CD14-positive monocyte (primary cell): ENCODE data around the gene SLCO4A1. TPM values are rescaled to one million over a fixed set of nuclear protein-coding genes. Genes with fewer than 3 reads are reported as not detected.

Experiments
- DNase-seq, 3 donors: peaks; one replicate each; pipeline ENCODE4 v3.0.0-alpha.2; 2011 to 2022
- H2AFZ ChIP-seq: 2 replicates; pipeline ENCODE4 v1.6.0; 2012; ENCODE audit warnings: mild to moderate bottlenecking, low read depth, low read length, inconsistent platforms; ENCODE audit not compliant: insufficient read depth, poor library complexity, severe bottlenecking
- H3K27ac ChIP-seq, 2 donors: 1 replicate in 1 of 2; 2 replicates in 1 of 2; pipeline ENCODE4 v1.5.1; 2012 to 2013; ENCODE audit warnings: low read length in 2 of 2, control low read depth in 1 of 2, inconsistent platforms in 1 of 2, low read depth in 1 of 2, mild to moderate bottlenecking in 1 of 2
- H3K27me3 ChIP-seq, 2 donors: one replicate each; pipeline versions ENCODE4 v1.6.0 to v1.6.1; 2011 to 2013; ENCODE audit warnings: low read length in 2 of 2; ENCODE audit not compliant: control insufficient read depth in 2 of 2, insufficient read depth in 2 of 2
- H3K36me3 ChIP-seq, 2 donors: replicated peaks in 1 of 2; 1 replicate in 1 of 2; 2 replicates in 1 of 2; pipeline versions ENCODE4 v1.5.1 to v1.6.1; 2012 to 2013; ENCODE audit warnings: low read length in 2 of 2, control low read depth in 1 of 2, inconsistent platforms in 1 of 2, mild to moderate bottlenecking in 1 of 2; ENCODE audit not compliant: insufficient read depth in 2 of 2, control insufficient read depth in 1 of 2
- H3K4me1 ChIP-seq, 2 donors: 1 replicate in 1 of 2; 2 replicates in 1 of 2; pipeline versions ENCODE4 v1.5.1 to v1.6.1; 2012 to 2013; ENCODE audit warnings: low read length in 2 of 2, control low read depth in 1 of 2, inconsistent platforms in 1 of 2, mild to moderate bottlenecking in 1 of 2, moderate library complexity in 1 of 2; ENCODE audit not compliant: insufficient read depth in 2 of 2, control insufficient read depth in 1 of 2
- H3K4me2 ChIP-seq: replicated peaks from 2 replicates; pipeline ENCODE3; 2012; ENCODE audit warnings: low read length, moderate library complexity, mild to moderate bottlenecking; ENCODE audit not compliant: poor library complexity, severe bottlenecking; ENCODE audit errors: extremely low read depth
- H3K4me3 ChIP-seq, 3 experiments: fragments of 200-600 bp in 1 of 3; sonication (generic) in 1 of 3; replicated peaks in 1 of 3; 1 replicate in 2 of 3; 2 replicates in 1 of 3; pipeline ENCODE4 v1.5.1; 2011 to 2013; ENCODE audit warnings: low read length in 3 of 3, mild to moderate bottlenecking in 3 of 3, control low read depth in 2 of 3, low read depth in 2 of 3, inconsistent platforms in 1 of 3, moderate library complexity in 1 of 3
- H3K79me2 ChIP-seq: 2 replicates; pipeline ENCODE4 v1.6.0; 2012; ENCODE audit warnings: mild to moderate bottlenecking, control low read depth, inconsistent platforms, low read length, moderate library complexity; ENCODE audit not compliant: insufficient read depth
- H3K9ac ChIP-seq: 2 replicates; pipeline ENCODE4 v1.6.0; 2017; ENCODE audit warnings: low read length, mild to moderate bottlenecking; ENCODE audit not compliant: insufficient read depth, poor library complexity, severe bottlenecking
- H3K9me3 ChIP-seq, 2 donors: replicated peaks in 1 of 2; 1 replicate in 1 of 2; 2 replicates in 1 of 2; pipeline versions ENCODE4 v1.5.1 to v1.6.1; 2012 to 2013; ENCODE audit warnings: low read length in 2 of 2, control low read depth in 1 of 2; ENCODE audit not compliant: control insufficient read depth in 1 of 2, insufficient read depth in 1 of 2
- H4K20me1 ChIP-seq: 2 replicates; pipeline ENCODE4 v1.6.0; 2012; ENCODE audit warnings: mild to moderate bottlenecking, low read length, control low read depth, moderate library complexity; ENCODE audit not compliant: insufficient read depth
- H3K27ac Mint-ChIP-seq, 7 donors: one replicate each; pipeline ENCODE4 v1.8.0; 2020; ENCODE audit warnings: mild to moderate bottlenecking in 7 of 7, mixed read lengths in 7 of 7, moderate library complexity in 6 of 7, inconsistent platforms in 2 of 7
- H3K27me3 Mint-ChIP-seq, 3 donors: one replicate each; pipeline ENCODE4 v1.8.0; 2021 to 2022; ENCODE audit warnings: low read depth in 3 of 3, mild to moderate bottlenecking in 3 of 3, mixed read lengths in 3 of 3, moderate library complexity in 3 of 3, inconsistent platforms in 1 of 3
- H3K36me3 Mint-ChIP-seq, 2 donors: one replicate each; pipeline ENCODE4 v1.8.0; 2020; ENCODE audit warnings: mixed read lengths in 2 of 2, inconsistent platforms in 1 of 2, mild to moderate bottlenecking in 1 of 2
- H3K4me1 Mint-ChIP-seq: one replicate; pipeline ENCODE4 v1.8.0; 2020; ENCODE audit warnings: mild to moderate bottlenecking, mixed read lengths
- H3K4me3 Mint-ChIP-seq, 2 donors: one replicate each; pipeline ENCODE4 v1.8.0; 2020; ENCODE audit warnings: mild to moderate bottlenecking in 2 of 2, mixed read lengths in 2 of 2, moderate library complexity in 1 of 2
- H3K9me3 Mint-ChIP-seq, 7 donors: one replicate each; pipeline ENCODE4 v1.8.0; 2020 to 2022; ENCODE audit warnings: mixed read lengths in 7 of 7, mild to moderate bottlenecking in 6 of 7, moderate library complexity in 6 of 7, inconsistent platforms in 2 of 7
- WGBS: methylation state at CpG from one replicate; pipeline ENCODE4 v1.1.5; 2013; ENCODE audit warnings: missing lambda C conversion rate; ENCODE audit not compliant: insufficient coverage; 5-methylcytosine and 5-hydroxymethylcytosine counted together
- intact Hi-C, 2 donors: fragments of 100-400 bp; cut with micrococcal nuclease; formaldehyde crosslinking; loops; one replicate each; pipeline versions ENCODE4 v1.15.0 to v1.15.1; 2023
- polyA plus RNA-seq, 3 donors: library from polyadenylated mRNA; depleted of rRNA in 1 of 3; unstranded in 2 of 3; stranded (reverse) in 1 of 3; fragments of 300-500 nt in 2 of 3; fragments of >200 nt in 1 of 3; fragmentation: Illumina TruSeq in 2 of 3; gene quantifications; 1 replicate in 2 of 3; 2 replicates in 1 of 3; pipeline ENCODE4 v1.2.3, GENCODE V29; 2012 to 2021
- TF ChIP-seq, protein P1 (sequence below): fragments of 200-600 bp; IDR thresholded peaks from one replicate; pipeline ENCODE4 v1.8.0; 2022; ENCODE audit warnings: antibody characterized with exemption, mild to moderate bottlenecking

The SLCO4A1 gene
- polyA plus RNA-seq, 3 donors: 0.05 to 0.42 (median 0.26) TPM

DNA sequence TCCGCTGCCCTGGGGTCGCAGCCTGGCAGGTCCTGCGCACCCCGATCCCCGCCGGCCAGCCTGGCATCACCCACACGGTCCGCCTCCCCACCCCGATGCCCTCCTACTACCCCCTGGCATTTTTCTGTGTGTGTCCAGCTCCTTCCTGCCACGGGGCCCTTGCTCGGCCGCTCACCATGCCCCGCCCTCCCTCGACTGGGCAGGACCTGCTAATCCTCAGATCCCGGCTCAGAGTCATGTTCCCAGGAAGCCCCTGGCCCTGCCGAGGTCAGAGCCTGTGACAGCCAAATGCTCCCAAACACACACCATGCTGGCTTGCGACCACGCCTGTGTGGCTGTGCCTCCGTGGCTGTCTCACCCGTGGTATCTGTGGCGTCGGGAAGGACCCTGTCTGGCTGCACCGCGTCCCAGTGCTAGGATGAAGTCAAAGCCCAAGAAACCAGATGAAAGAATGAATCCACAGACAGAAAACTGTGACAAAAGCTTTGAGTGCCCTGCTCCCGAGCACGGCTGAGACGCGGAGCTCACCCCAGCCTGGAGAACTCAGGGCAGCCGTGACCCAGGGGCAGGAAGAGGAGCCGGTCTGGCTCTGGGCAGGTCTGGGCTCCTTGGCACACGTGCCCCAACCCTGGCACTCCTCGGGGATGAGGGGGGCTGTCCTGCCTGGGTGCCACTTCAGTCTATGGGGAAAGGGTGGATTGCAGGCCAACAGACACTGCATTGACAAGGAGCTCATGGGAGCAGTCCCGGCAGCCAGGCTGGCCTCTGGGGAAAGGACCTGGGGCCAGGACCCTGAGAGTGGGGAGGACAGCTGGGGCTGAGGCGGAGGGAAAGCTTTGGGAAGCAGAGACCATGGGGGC is 20.8 kb upstream of the SLCO4A1 start:
- peaks cover 71% of the 10 kb centered on the region for H3K4me1 Mint-ChIP-seq

GRCh38 chr20:62622178-62622876 is 20.0 kb upstream of the SLCO4A1 start:
- intact Hi-C loops: loop anchor here in 1 of 2 donors (5.0 kb wide), 1 partner anchor 40 kb away; no protein-coding TSS in a partner anchor
- peak overlapping the region; percentile 64 for H2AFZ ChIP-seq
- TF ChIP-seq, protein P1, sequence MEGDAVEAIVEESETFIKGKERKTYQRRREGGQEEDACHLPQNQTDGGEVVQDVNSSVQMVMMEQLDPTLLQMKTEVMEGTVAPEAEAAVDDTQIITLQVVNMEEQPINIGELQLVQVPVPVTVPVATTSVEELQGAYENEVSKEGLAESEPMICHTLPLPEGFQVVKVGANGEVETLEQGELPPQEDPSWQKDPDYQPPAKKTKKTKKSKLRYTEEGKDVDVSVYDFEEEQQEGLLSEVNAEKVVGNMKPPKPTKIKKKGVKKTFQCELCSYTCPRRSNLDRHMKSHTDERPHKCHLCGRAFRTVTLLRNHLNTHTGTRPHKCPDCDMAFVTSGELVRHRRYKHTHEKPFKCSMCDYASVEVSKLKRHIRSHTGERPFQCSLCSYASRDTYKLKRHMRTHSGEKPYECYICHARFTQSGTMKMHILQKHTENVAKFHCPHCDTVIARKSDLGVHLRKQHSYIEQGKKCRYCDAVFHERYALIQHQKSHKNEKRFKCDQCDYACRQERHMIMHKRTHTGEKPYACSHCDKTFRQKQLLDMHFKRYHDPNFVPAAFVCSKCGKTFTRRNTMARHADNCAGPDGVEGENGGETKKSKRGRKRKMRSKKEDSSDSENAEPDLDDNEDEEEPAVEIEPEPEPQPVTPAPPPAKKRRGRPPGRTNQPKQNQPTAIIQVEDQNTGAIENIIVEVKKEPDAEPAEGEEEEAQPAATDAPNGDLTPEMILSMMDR: no peak
- H3K9ac ChIP-seq: peak overlapping the region; percentile 67
- H3K4me2 ChIP-seq: no peak overlapping the region
- H3K36me3 Mint-ChIP-seq: peaks cover 0 to 2% of the 10 kb centered on the region in 2 donors
- peak overlapping the region in 4 of 7 donors; percentile 64 to 98 (median 94) for H3K27ac Mint-ChIP-seq
- no peaks in the 10 kb centered on the region for H3K9me3 Mint-ChIP-seq
- H3K4me1 Mint-ChIP-seq: peaks cover 63% of the 10 kb centered on the region
- H3K27me3 Mint-ChIP-seq: peaks cover 0 to 3% (median 2%) of the 10 kb centered on the region in 3 donors
- H3K27ac ChIP-seq: peak overlapping the region; percentile 91 to 96
- H3K9me3 ChIP-seq: no peaks in the 10 kb centered on the region
- H3K79me2 ChIP-seq: no peaks in the 10 kb centered on the region
- no peak for DNase-seq
- WGBS: 72% methylated on average over 22 of the region's 25 CpGs
- H3K36me3 ChIP-seq: no peaks in the 10 kb centered on the region
- peaks cover 63 to 71% of the 10 kb centered on the region in 2 donors for H3K4me1 ChIP-seq
- H3K4me3 ChIP-seq: no peak overlapping the region
- H4K20me1 ChIP-seq: no peaks in the 10 kb centered on the region
- H3K4me3 Mint-ChIP-seq: no peak overlapping the region
- no peaks in the 10 kb centered on the region for H3K27me3 ChIP-seq

More for the DNA sequence above, 20.8 kb upstream of the SLCO4A1 start:
- intact Hi-C loops: loop anchor here in 1 of 2 donors (5.0 kb wide), 1 partner anchor 41 kb away; no protein-coding TSS in a partner anchor
- Histone ChIP-seq H3K4me2 (no peak overlapping the region), H3K9ac (no peak overlapping the region), H3K4me1 (peaks cover 71 to 78% of the 10 kb centered on the region in 2 donors), H4K20me1 (no peaks in the 10 kb centered on the region), H3K79me2 (no peaks in the 10 kb centered on the region), H3K36me3 (no peaks in the 10 kb centered on the region), H3K27me3 (no peaks in the 10 kb centered on the region), H2AFZ (no peak overlapping the region), H3K9me3 (no peaks in the 10 kb centered on the region), H3K4me3 (no peak overlapping the region), H3K27ac (no peak overlapping the region)
- H3K27ac Mint-ChIP-seq: peak overlapping the region in 2 of 7 donors; percentile 31 to 54
- DNase-seq: no peak
- no peak overlapping the region for H3K4me3 Mint-ChIP-seq
- no peaks in the 10 kb centered on the region for H3K9me3 Mint-ChIP-seq
- peaks cover 0 to 2% of the 10 kb centered on the region in 2 donors for H3K36me3 Mint-ChIP-seq
- peaks cover 0 to 3% (median 2%) of the 10 kb centered on the region in 3 donors for H3K27me3 Mint-ChIP-seq
- 90% methylated on average over 34 of the region's 34 CpGs for WGBS
- TF ChIP-seq, protein P1: no peak
